SW480 (cell line): ENCODE measurements around the gene SPX.

Experiments used
- DNase-seq: peaks from one replicate; pipeline ENCODE4 v3.0.0-alpha.2; 2016; ENCODE audit warnings: low spot score

SPX gene, protein sequence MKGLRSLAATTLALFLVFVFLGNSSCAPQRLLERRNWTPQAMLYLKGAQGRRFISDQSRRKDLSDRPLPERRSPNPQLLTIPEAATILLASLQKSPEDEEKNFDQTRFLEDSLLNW

DNA sequence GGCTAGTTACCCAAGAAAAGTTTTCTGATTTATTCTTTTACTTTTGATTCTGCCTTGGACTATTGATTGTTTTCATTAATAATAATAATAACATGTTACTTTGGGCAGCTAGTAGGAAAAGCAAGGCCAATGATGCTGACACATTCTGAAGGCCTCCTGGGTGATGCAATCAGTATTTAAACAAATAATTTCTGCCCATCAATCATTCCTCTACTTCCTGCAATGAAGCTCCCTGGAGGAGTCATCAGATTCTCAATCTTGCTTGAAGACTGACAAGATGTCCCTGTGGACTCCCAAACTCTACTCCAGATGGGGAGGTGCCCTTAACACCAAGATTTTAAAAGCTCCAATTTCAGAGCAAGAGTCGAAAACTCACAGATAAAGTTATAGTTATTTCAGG is at the start of gene SPX:
TSS of gene SPX (plus strand) at position 244 of the 400 bp plus-strand sequence. CDS start 177 bp downstream, outside the sequence.
- DNase-seq = peak; percentile 13

DNA sequence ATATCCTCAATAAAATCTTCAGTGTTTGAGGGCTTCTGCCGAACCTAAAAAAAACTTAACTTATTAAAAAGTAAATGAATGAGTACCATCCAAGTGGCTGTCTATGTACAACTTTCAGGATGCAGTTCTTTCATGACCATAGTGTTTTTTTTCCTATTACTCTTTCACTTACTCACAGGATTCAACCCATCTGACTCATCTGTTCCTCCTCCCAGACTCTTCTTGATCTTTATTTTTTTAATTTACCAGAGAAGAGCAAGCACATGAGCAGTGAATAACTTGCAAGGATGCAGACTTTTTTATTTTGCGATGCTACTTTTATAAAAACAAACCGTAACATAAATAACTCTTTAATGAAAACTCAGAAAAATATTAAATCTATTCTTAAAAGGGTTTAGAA is 49.1 kb upstream of the SPX start:
- DNase-seq = no peak

DNA sequence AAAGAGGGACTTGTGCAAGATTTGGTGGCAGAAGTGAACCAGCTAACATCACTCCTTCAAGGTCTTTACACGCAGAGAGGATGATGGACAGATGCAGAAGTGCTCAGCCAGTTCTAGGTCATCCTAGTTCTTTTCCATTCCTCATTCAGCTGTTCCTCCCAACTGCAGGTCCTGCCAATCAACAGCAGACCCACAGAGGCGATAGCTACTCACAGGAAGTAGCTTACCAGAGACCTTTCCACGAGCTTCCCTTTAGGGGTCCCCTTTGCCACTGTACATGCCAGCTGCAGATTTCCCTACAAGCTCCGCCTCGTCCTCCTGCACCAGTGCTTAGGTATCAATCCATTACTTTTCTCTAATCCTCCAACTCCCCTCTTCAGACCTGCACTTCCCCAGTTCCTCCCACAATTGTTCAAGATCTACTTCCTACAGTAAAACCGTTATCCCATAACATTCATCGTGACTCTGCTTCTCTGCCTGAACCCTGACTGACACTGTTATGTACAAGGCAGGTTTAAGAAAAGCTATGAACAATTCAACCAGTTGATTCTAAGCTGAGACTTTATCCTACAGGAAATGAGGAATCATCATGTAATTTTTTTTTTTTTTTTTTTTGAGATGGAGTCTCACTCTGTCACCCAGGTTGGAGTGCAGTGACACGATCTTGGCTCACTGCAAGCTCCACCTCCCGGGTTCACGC is 47.2 kb upstream of the SPX start:
- no peak for DNase-seq

DNA sequence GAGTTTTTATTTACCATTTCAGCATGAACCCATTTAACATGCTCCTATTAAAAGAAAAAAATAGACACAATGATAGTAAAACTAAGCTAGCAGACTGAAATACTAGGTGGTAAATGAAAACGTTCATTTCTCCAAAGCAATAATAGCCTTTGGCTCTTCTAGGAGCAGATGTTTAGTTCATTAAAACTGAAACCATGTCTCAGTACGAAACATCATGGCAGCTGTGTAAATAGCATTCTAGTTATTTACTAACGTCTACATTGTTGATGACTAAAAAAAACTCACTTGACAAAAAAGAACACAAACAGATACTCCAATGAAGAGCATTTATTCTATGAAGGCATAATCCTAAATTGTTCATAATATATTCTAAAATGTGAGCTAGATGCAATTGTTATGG is 42.6 kb upstream of the SPX start:
- no peak for DNase-seq

DNA sequence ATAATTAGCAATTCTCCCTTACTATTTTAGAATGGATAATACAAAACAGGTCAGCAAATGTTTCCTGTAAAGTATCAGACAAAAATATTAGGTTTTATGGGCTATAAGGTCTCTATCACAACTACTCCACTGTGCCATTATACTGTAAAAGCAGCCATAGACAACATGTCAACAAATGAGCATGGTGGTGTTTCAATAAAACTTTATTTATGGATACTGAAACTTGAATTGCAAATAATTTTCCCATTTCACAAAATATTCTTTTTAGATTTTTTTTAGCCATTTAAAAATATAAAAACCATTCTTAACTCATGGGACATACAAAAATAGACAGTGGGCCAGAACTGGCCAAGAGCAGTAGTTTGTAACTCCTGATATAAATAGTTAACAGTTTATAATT is 40.1 kb upstream of the SPX start:
- DNase-seq = no peak

DNA sequence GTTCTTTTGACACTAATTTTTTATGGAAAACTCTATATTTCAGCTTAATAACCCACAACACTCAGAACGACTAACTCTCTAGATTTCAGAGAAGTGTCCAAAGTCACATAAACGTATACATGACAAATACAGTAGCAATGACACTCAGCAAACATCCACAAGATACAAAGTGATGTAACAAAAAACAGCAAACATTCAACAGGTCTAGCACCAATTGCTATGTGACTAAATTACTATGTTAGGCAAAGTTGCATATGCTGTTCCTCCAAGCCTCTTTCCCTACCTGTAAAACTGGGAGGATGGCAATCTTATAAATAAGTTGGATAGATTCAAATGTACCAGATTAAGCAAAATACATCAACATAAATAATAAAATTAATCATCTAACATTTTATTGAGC is 26.3 kb upstream of the SPX start:
- DNase-seq = no peak

DNA sequence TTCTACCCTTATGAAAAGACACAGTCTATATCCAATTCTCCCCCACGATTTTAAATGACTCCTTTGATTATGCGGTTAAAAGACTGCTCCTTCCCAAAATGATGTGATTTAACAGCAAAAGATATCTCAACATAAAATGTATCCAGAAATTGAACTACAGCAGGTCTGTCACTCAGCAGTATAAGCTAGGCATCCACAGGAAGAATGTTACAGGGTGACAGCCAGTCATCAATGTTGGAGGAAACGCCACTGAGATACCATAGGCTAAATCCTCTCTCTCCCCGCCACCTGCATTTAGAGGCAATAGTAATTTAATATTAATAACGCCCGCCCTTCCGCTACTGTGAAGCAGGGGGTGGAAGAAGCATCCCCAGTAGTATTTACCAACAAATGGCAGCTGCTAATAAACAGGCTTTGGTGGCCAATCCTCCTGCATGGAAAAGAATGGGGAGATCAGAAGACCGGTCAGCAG is 25.3 kb upstream of the SPX start:
- no peak for DNase-seq

DNA sequence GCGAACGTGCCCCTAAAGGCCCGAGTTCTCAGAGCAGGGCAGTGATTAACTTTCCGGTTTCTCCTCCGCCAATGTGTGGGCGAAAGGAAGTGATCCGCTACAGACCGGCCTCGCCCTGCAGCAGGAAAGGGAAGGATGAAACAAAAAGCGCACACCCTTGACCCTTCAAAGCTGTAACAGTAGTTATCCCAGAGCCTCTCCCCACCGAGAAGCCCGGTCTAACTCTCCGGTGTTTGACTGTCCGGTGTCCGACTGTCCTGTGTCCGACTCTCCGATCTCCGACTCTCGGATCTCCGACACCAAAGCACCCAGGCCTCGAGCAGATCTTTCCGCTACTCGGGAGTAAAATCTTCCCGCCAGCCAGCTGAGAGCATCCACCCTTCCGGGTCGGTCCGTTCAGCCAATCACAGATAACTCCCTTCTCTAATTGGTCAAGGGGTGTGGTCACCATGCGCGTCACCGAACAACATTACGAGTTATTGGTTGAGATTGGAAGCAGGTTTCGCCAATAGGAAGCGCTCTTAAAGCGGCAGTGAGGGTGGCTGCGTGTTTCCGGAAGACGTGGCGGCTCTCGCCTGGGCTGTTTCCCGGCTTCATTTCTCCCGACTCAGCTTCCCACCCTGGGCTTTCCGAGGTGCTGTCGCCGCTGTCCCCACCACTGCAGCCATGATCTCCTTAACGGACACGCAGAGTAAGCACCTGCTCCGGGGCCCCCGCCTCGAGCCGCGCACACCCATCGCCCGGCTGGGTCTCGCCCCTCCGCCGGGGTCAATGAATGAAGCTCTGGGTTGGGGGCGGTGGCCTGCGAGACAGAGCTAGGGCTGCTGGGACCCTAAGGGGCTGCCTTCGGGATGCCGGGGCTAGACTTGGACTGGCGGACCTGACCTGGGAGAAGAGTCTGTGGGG is 24.6 kb upstream of the SPX start, which contains the start of the genes GOLT1B and RECQL:
TSS of gene GOLT1B (plus strand) at position 532 of the 906 bp plus-strand sequence. CDS start at position 667, 135 bp downstream.
TSS of gene RECQL (minus strand) at position 378 of the 906 bp plus-strand sequence. CDS start 2,065 bp downstream, outside the sequence.
- DNase-seq = peak; percentile 99

DNA sequence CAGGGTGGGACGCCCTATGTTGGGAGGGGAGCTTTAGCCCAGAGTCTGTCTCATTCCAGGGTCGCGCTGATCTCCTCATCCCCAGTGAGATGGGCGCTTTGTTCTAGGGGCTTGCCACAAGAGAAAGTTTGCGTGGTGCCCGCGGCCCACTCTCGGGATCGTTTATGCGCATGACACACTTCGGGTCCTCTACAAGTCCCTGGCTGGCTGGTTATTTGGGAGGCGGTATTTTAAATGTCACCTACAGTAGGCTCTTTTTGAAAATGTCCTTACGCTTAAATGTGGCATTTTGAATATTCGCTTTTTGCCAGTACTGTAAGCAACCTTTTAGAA is 24.0 kb upstream of the SPX start:
- DNase-seq = peak; percentile 7

DNA sequence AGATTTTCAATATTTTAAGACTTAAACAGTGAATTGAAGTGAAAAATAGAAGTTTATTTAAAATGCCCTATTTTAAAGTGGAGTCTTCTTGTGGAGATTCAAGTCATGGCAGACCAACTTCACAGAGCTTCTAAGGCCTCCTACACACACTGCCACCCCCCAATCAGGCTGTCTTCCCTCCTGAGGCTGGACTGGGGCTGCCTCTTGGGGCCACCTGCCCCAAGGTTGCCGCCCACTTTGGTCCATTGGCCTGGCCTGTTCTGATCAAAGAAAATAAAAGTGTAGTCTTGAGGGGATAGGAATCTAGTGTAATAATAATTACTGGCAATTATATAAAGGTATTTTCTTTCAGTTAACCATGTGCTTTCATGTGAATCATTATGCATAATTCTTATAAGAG is 23.2 kb upstream of the SPX start:
- no peak for DNase-seq

DNA sequence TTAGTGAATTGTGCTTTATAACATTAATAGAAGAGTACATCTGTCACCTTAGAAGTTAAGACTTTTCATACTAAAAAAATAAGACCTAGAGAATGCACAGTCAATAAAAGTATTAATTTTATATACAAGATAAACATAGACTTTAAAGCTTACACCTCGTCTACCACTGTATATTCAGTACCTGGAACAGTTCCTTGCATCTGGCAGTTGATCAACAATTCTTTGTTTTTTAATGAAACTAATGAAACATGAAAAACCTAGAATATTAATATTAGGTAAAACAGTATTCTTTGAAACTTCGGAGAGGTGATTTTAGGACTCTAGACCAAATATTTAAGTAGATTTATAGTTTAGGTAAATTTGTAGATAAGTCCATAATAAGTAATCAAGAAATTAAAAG is 20.2 kb upstream of the SPX start:
- DNase-seq = no peak

DNA sequence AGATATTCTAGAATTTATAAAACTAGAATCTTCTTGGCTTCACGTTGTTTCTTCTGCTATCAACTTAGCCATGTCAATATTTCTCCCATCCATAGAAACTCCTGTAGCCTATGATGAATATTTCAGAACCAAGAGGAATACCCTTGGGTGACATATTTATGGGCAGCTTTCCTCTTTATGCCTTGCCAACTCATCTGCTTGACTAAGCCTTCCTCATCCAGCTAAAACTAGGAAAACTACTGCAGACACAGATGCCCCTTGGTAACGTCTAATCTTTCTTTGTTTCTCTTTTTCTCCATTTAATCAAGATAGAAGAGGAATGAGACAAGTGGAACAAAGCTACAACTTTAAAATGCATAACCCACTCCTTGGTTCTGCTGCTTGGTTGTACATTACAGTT is 18.2 kb upstream of the SPX start:
- no peak for DNase-seq

DNA sequence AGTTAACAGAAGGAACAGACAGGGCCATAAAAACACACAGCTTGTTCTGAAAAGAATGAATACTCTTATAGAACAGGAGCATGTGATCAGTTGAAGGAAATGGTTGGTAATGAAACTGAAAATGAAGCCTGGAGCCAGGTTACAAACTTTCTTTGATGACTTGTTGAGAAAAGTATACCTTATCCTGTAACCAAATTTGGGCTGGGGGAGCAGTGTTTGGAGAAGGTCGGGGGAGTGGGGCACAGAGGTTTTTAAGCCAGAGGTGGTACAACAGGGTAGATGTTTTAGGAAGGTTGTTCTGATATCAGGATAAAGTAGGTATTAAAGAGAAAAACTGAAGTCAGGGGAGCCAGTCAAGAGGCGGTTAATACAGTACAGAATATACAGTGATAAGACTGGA is 16.3 kb upstream of the SPX start:
- DNase-seq = no peak

DNA sequence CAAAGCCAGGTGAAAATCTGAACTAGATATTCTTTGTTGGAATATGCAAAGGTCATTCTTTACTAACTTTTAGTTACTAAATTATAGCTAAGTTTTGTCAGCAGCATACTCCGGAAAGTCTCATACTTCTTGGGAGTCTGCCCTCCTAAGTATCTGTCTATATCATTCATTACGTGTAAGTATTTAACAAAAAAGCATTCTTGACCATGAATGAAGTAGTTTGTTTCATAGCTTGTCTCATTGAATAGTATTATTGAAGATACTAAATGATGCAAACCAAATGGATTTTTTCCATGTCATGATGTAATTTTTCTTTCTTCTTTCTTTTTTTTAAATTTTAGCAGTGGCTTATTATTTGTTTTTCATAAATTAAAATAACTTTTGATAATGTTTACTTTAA is 9.8 kb upstream of the SPX start:
- no peak for DNase-seq

DNA sequence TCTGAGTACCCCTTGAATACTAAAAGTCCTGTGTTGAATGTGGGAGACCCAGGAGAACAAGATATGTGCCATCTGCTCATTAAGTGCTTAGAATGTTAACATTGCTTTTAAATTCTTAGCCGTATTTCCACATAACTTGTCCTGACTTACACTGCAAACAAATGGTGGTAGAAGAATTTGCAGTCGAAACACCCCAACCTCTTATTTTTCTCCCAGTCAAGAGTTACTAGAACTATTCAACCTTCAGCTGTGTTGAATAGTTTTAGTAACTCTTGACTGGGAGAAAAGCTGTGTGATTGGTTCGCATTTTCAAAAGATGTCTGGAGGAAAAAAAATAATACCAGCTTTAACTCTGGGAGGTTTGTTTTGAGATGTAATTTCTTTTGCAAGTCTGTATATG is 7.6 kb upstream of the SPX start:
- DNase-seq = no peak

DNA sequence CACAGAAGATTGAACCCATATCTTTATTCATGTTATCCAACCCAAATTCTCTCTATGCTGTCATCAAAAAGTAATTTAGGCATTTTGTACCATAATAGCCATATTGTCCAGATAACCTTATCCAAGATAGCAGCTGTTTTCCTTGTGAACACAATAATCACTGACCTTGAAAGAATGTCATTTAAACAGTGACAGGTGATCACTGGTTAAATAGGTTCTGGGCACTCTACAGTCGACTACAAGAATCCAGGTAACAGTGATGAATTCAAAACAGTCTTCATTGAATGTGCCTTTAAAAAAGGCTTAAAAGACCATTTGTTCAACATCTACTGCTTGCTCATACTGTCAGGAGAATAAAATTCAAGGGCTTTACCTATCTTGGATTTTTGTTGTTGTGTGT is 4.6 kb upstream of the SPX start:
- DNase-seq = no peak

DNA sequence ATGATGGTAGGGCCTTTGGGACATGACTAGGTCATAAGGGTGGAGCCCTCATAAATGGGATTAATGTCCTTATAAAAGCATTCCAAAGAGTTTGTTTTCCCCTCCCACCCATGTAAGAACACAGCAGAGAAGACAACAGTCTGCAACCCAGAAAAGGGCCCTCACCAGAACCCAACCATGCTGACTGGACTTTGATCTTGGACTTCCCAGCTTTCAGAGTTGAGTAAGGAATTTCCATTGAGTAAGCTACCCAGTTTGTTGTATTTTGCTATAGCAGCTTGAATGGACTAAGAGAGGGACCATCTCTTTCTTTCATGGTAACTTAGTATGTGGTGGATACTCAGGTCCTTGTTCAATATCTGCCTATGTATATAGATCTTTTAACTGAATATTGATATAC is 2.9 kb upstream of the SPX start:
- DNase-seq = no peak

DNA sequence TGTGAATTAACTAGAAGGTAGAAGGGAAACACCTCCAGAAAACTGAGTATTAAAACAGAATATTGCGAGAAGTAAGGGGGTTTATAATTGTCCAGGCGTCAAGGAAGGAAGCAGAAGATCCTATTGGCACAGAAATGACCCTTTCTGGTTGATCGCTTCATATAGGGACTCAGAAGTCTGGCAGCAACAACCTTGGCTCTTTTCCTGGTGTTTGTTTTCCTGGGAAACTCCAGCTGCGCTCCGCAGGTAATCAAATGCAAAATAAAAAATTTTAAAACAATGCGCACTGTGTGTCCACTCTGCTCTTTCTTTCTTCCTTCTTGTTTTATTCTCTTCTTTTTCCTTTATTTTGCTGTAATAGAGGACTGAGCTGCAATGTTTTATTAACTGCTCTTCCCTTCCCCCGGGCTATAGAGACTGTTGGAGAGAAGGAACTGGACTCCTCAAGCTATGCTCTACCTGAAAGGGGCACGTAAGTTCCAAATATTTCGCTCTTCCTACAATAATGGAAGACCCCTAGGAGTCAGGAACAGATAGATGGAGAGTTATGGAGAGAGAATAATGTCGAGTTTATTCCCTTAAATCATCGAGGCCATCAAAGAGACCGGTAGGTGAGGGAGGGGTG is 737 bp downstream of the SPX start:
- DNase-seq = no peak

DNA sequence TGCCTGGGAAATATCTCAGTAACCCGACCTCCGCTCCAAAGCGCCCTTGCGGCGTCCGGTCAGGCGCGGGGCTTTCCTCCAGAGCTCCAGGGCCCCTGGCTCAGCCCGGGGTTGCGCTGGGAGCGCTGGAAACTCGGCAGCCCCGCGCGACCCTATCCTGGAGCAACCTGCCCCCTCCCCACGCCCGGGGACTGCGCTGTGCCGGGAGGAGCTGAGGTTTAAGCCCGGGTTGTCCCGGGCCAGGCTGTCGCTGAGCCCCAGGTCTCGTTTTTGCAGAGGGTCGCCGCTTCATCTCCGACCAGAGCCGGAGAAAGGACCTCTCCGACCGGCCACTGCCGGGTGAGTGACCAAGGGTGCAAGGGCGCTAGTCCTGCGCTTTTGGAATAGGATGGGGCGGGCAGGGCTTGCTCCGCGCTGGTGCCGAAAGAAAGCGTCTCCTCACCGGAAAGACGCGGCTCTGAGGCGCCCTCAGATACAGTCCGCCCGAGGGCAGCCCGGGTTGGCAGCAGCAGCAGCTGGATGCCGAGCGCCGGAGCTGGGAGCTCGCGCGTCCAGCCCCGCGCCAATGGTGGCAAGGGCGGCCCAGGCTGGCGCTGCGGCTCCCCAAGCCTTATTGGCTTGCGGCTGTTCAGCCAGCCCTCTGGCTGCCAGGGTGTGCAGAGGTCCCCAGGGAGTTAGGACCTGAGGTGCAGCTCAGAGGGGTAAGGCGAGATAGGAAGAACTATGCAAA is 1.5 kb downstream of the SPX start:
- peak; percentile 78 for DNase-seq

DNA sequence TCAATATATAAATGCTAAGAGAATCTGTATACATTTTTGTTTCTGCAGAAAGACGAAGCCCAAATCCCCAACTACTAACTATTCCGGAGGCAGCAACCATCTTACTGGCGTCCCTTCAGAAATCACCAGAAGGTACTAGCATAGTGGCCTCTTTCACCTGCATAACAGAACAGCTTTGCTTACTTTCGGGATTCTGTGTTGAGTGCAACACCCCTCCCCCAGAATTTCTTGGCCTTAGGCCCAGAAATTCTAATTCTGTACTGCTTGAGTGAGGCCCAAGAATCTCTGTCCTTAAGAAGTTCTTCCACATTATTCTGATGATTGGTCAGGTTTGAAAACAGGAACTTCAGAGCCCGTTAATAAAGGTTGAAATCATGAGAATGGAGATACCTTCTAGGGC is 2.9 kb downstream of the SPX start:
- DNase-seq = no peak

DNA sequence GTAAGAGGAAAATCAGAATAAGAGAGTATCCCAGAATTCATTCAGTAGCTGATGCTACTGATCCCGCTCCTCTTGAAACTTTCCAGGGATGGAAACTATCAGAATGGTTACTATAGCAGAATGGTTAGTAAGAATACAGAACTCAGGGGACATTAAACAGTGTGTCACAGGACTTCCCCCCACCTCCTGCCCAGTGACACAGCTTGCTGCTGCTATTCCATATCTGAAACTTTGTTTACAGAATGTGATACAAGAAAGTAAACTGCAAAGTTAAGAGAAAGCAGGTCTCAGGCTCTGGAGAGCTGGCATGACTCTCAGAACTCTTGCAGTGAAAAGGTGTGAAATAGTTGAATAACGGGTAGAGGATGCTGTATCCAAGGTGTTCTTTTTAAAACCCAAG is 3.4 kb downstream of the SPX start:
- DNase-seq = no peak
